ENCODE results near the gene CD8B.
"Not testable (repeated sequence)": the region's sequence is repeated elsewhere in the genome, so short reads cannot be mapped to it uniquely, and the experiment has no call there.

The CD8B gene

DNA sequence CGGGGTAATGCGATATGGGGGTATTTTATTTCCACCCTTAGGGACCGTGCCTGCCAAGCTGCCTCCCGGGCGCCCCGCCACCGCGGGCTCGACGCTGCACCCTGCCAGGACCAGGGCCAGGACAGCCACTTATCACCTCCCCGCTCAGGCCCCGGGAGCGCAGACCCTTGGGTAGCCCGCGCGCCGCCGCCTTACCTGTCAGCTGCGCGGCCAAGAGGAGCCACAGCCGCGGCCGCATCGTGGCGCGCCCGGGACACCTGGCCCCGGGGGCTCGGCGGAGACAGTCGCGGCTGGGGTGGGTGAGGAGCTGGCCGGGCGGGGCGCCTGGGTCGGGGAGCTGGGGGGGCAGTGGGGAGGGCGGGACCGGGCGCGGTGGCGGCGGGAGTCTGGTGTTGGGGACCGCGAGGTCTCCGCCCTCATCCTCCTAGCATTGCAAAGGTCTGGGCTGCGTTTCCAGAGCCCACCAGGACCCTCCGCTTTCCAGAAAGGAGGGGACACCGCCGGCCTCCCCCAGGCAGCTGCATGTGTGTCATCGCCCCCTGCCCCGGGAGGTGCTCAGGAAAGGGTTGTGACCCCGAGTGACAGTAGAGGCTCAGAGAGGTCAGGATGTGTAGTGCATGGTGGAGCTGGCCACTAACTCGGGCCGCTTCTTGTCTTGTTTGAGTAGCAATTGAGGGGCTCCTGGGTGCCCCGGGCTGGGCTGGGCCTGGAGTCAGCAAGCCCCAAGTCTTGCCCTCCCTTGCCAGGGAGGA, at the start of gene CD8B:
CD8B (minus strand) TSS at position 259 of the 752 bp plus-strand sequence; CDS start at position 238, 21 bp downstream.
- DNase-seq (ENCODE audit: low read depth in 2 of 2) = not testable (repeated sequence)

DNA sequence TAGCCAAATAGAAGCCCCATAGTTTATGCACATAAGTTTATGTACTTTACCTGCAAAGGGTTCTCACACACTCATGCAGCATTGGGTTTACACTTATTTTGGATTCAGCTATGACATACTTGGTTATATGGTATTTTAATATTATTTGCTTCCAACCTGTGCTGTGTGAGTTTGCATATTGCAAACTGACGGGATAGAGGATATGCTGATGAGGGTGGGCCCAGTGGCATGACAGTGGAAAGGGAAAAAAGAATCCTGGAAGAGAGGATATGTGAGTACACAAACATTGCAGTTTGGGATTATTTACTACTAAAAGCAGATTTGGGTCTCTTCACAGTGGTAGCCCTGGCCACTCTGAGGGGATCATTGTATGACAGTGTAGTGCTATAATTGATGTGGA, 44.2 kb upstream of the CD8B start:
- DNase-seq (ENCODE audit: low read depth in 2 of 2) = not testable (repeated sequence)

DNA sequence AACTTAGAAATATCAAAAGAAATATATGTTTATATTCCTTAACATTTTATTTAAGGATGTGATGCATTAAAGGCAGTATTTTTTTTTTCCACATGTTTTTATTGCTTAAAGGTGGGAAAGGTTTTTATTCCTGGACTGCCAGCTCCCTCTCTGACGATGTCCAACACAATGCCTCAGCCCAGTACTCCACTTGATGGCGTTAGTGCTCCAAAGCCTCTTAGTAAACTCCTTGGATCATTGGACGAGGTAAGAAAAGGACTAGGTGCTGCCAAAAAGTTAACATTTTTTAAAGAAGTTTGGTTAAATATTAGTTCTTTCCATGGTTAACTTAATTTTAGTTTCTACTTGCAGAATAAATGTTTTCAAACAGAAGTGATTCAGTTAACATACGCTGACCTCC, 39.0 kb upstream of the CD8B start:
- not testable (repeated sequence) for DNase-seq (ENCODE audit: low read depth in 2 of 2)

DNA sequence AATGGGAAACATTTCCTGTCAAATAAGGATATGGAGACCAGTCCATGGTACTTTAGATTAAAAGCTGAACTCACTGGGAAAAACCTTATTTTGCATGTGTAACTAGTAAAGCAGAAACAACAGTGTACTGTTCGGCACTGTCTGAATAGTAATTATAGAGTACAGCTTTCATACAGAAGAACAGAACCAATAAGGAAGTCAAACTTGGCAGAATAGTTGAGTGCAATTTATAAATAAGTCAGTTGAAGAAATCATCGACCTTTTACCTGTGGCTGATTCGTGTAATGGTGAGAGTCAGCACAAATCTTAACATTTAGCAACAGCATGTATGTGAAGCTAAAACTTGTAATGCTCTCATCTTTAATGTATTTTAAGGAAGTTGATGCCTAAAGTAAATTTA, 24.3 kb upstream of the CD8B start:
- DNase-seq (ENCODE audit: low read depth in 2 of 2) = not testable (repeated sequence)

DNA sequence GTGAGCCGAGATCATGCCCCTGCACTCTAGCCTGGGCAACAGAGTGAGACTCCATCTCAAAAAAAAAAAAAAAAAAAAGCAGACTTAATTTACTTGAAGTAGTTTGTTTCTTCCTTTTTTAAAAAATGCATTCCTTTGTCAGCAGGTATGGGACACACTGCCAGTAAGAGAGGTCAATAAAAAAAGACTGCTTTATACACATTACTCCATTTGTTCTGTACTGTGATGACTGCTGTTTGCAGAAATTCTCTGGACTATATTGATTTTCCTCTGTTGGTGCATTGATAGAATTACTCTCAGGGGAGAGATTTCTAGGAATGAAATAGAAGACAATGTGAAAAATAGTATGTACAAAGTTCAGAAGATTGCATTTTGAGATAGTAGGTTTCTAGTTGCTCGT, 21.2 kb upstream of the CD8B start:
- not testable (repeated sequence) for DNase-seq (ENCODE audit: low read depth in 2 of 2)

DNA sequence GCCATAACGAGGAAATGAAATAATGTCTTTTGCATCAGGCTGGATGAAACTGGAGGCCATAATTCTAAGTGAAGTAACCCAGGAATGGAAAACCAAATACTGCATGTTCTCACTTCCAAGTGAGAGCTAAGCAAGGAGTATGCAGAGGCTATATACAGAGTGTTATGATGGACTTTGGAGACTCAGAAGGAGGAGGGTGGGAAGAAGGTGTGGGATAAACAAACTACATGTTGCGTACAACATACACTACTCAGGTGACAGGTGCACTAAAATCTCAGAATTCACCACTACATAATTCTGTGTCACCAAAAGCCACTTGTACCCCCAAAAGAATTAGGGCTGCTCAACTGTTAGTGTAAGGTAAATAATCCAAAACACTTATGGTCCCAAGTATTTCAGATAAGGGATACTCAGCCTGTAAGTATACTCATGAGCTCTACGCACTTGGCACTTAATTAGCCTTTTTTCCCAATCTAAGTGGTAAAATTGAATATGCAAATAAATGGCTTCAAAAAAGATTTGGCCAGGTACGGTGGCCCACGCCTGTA, 20.5 kb upstream of the CD8B start:
- not testable (repeated sequence) for DNase-seq (ENCODE audit: low read depth in 2 of 2)

DNA sequence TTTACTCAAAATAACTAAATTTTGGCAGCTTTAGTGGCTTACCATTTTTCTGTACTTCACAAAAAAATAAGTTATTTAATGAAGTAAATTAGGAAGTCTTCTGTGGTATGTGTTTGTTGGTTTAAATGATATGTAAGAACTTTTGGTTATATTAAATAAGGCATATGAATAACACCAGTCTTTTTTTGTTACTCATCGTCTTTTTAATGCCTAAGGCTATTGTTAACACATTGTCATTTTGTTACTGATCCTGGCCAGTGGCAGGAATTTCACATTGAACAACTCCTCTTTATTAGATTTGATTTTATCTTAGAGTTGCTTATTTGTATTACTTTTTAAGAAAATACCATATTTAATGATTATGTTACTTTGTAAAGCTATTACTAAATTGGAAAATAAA, 17.3 kb upstream of the CD8B start:
- not testable (repeated sequence) for DNase-seq (ENCODE audit: low read depth in 2 of 2)

DNA sequence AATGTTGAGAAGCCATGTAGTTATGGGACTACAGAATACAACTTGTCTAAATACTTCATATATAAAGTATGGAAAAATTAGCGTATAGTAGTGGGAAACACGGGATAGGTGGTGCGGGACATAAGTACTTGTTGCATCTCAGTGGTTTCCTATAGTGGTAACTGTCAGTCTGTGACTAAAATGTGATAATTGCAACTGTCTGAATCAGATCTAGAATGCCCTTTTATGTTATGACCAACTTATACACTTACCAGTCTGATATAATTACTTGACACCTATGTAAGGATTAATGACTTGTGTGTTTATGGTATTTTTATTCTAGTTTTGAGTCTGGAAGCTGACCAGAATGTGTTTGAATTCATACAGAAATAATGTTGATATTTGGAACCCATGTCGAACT, 9.3 kb upstream of the CD8B start:
- DNase-seq (ENCODE audit: low read depth in 2 of 2) = not testable (repeated sequence)

DNA sequence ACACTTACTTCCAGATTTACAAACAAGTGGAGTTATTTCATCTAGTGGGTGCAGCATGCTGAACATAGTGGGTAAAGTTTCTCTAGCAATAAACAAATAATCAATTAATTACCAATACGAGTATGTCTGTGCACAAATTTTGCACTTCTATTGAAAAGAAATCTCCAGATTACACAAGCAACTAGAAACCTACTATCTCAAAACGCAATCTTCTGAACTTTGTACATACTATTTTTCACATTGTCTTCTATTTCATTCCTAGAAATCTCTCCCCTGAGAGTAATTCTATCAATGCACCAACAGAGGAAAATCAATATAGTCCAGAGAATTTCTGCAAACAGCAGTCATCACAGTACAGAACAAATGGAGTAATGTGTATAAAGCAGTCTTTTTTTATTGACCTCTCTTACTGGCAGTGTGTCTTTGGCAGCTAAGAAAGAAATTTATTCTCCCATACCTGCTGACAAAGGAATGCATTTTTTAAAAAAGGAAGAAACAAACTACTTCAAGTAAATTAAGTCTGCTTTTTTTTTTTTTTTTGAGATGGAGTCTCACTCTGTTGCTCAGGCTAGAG, 7.3 kb upstream of the CD8B start:
- not testable (repeated sequence) for DNase-seq (ENCODE audit: low read depth in 2 of 2)

DNA sequence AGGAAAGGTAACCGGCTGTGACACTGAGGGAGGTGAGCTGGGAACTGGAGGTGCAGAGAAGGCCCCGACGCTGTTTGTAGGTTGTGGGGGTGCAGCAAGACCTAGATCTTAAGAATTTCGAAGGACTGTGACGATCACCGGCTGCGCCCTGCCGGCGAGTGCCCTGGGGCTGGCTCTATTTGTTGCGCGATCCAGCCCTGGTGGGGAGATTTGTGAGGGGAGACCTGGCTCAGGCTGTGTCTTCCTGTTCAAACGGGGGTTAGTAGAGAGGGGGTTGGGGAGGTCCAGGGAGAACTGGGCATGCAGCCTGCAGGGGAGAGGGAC, 656 bp upstream of the CD8B start:
- DNase-seq (ENCODE audit: low read depth in 2 of 2) = not testable (repeated sequence)

DNA sequence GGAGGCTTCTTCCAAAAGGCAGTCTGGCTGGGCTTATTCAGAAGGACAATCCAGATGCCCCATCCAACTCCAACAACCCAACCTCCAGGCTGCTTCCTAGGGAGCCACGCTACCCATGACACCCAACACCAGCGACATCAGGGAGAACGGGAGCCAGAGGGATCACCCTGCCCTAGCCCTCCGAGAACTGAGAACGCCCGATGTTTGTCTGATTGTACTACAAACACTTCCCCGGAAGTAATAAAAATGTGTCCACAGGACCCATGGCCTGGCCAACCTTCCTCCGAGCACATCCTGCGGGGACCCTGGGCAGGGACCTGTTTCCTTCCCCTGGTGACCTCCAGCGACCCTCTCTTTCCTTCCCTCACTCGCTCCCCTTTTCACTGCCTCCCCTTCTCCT, 511 bp downstream of the CD8B start:
- DNase-seq (ENCODE audit: low read depth in 2 of 2) = not testable (repeated sequence)

DNA sequence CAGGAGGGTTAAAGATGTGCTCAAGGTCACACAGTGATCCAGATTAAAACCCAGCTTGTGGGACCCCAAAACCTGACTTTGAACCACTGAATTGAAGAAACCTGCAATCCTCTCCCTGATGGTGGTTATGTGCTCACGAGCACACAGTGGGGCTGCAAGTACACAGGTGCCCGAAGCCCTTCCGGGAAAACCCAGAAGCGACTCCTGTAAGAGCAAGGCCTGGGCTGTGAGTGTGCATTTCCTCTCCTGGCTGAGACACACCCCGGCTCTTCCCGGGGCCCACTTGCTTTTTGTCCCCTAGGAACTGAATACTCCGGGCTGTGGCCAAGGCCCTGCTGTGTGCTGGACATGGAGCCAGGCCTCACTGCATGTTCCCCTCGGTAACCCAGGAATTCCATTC, 1.1 kb downstream of the CD8B start:
- not testable (repeated sequence) for DNase-seq (ENCODE audit: low read depth in 2 of 2)

DNA sequence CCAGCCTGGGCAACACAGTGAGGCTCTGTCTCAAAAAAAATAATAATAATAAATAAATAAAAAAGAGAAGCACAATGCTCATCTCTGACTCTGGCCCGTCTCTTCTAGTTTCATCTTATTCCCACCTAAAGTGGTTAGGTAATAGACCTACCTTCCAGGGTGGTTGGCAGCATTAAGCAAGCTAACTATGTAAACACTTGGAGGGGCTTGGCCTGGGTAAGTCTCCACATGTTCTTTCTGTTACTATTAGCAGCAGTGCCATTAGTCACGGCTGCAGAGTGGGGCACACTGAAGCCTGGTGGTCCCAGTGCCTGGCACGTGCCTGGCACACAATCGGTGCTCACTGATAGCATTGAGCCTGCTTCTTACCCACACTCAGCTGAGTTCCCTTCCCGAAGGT, 4.0 kb downstream of the CD8B start:
- not testable (repeated sequence) for DNase-seq (ENCODE audit: low read depth in 2 of 2)

DNA sequence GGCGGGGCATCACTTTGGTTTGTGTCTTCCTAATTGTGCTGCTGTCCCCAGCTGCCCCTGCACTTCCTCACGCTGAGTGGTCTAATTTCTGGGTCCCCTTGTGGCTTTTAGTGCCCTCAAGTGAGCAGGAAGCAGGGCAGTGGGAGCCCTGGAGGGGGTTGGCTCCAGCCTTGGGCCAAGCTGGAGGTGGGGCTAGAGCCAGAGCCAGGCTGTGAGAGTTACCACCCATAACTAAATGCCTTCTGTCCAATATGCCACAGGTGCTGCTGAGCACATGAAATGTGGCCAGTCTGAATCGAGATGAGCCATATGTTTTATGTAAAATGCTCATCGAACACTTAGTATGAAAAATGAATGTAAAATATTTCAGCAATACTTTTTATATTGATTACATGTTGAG, 5.2 kb downstream of the CD8B start:
- not testable (repeated sequence) for DNase-seq (ENCODE audit: low read depth in 2 of 2)

DNA sequence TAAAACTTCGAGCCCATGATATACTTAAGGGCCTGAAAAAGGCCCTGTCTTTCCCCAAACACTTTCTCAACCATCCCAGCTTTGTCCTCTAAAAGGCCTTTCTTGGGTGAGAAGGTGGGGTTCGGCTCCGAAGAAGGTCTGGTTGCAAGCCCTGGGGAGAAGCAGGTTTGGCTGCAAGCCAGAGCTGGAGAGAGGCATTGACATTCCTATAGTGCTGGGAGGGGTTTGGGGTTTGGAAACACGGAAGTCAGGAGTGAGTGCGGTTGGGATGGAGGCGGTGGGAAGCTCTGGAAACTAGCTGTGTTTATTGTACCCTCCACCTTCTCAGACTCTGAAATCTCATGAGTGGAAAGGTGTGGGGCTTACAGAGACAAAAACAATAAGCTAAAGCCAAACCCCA, 5.7 kb downstream of the CD8B start:
- not testable (repeated sequence) for DNase-seq (ENCODE audit: low read depth in 2 of 2)

DNA sequence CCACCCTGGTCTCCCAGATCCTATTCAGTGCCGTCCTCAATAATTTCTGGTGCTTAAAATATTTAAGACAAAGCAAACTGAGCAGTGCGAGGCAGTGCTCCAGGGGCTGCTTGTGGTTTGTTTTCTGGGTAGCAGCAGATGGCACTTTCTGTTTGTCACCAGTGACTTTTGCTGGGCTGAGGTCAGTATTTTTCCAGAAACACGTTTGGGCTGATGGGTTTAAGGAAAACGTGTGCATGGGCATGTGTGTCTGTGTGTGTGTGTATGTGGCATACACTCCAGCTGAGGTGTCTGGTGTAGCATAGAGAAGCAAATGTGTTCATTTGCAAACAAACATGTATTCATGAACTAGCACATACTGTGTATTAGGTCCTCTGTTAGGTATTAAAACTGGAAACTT, 10.1 kb downstream of the CD8B start:
- not testable (repeated sequence) for DNase-seq (ENCODE audit: low read depth in 2 of 2)

DNA sequence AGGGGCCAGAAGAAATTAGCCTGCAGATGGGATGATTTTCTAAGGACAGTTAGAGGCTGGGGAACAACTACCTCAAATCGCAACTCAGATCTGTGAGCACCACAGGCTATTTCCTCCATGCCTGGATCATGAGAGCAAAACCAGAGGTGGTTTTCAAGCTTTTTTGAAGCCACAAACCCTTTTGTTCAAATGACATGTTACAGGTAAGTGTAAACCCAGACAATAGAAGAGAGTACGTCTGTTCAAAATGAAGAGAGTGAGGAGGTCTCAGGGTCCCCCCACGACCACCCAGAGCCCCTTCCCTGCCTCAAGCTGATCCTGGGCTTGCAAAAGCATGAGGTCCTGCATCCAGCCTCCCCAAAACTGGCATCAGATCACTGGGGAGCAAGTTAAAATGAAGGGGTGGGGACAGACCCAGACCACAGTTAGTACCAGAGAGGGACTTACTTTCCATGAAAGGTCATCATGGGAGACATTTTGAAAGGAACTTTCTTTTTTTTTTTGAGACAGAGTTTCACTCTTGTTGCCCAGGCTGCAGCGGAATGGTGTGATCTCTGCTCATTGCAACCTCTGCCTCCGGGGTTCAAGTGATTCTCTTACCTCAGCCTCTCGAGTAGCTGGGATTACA, 19.0 kb downstream of the CD8B start:
- DNase-seq (ENCODE audit: low read depth in 2 of 2) = not testable (repeated sequence)

DNA sequence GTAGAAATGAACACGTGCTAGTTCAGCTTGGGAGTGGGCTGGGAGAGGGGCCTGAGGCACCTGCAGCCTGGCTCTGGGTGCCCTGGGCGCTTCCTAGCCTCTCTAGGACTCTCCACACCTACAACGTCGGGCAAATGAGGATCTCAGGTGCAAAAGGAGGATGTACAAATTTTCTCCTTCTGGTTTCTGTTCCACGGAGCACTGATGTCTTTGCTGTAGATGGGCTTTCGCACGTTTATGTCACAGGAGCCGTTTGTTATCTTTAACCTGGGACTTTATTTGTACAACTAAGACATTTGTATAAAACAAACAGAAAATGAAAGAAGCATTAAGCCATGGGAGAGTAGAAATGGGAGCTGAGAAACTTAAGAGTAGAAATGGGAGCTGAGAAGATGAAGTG, 20.4 kb downstream of the CD8B start:
- not testable (repeated sequence) for DNase-seq (ENCODE audit: low read depth in 2 of 2)

DNA sequence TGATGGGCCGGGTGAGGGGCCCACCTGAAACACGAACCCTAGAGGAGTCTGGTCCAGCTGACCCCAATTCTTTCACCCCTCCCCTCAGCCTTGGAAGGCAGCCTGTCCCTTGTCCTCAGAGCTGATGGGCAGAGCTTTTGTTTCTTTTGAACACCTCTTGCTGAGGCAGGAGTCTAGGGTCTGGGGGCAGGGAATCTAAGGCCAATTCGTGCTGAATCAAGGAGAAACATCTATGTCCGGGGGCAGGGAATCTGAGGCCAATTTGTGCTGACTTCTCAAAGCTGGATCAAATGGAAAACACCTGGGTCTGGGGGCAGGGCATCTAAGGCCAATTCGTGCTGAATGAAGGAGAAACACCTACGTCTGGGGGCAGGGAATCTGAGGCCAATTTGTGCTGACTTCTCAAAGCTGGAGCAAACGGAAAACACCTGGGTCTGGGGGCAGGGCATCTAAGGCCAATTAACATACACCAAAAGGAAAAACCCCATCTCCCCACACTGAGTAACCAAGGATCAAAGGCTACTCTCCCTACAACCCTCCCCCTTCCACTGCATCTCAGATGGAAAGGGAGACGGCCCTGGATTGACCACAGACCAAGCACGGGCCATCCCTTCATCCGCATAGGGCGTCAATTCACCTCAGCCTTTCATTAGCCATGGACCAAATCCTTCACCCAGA, 21.7 kb downstream of the CD8B start:
- not testable (repeated sequence) for DNase-seq (ENCODE audit: low read depth in 2 of 2)

DNA sequence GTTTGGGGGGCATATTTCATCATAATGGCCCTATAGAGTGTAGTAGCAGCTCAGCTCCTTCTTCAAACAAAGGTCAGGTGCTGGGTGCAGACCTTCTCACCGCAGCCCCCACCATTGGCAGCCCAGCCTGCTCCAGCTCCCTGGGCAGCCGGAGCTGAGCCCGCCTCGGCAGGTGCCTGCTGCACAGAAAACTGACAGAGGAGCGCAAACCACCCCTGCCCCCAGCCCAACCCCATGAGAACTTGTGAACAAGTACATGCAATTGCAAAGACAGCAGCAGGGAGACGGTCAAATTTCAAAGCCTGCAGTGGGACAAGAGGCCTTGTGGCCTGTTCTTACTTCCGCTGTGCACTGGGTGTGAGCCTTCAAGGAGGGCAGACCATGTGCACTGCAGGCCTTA, 22.2 kb downstream of the CD8B start:
- not testable (repeated sequence) for DNase-seq (ENCODE audit: low read depth in 2 of 2)

DNA sequence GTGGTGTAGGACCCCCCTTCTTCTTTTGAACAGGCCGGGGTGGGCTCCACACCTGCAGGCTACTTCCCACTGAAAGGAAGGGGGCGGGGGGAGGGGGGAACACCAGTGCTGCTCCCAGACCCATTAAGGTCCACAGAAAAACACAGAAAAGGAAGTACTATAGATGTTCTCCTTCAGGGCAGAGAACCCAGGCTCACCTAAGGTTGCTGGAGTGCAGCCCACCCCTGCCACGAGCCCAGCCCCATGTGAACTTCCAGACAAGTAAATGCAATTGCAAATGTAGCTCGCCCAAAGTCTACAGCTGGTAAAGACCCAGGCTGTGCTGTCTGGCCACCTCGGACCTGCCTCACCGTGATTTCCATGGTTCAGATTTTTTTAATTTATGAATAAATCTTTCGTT, 24.0 kb downstream of the CD8B start:
- not testable (repeated sequence) for DNase-seq (ENCODE audit: low read depth in 2 of 2)
